Endodermal cell (in vitro differentiated cells): ENCODE data around the gene B4GALNT3. TPM values are rescaled to one million over a fixed set of nuclear protein-coding genes. Genes with fewer than 3 reads are reported as not detected.

ENCODE experiments used
- DNase-seq: peaks from one replicate; pipeline ENCODE4 v3.0.0-alpha.2; 2017
- H3K27ac ChIP-seq: 2 replicates; pipeline ENCODE4 v1.5.1; 2013; ENCODE audit warnings: mild to moderate bottlenecking, low read depth, low read length, moderate library complexity
- H3K27me3 ChIP-seq: 2 replicates; pipeline ENCODE4 v1.6.1; 2013; ENCODE audit warnings: mild to moderate bottlenecking, low read length, moderate library complexity; ENCODE audit not compliant: insufficient read depth, control insufficient read depth, poor library complexity, severe bottlenecking
- H3K36me3 ChIP-seq: 2 replicates; pipeline ENCODE4 v1.7.0; 2013; ENCODE audit warnings: mild to moderate bottlenecking, low read length, moderate library complexity; ENCODE audit not compliant: control insufficient read depth, insufficient read depth
- H3K4me1 ChIP-seq: one replicate; pipeline ENCODE4 v1.7.0; 2013; ENCODE audit warnings: low read length; ENCODE audit not compliant: control insufficient read depth, insufficient read depth
- H3K4me3 ChIP-seq: 2 replicates; pipeline ENCODE4 v1.5.1; 2013; ENCODE audit warnings: mild to moderate bottlenecking, low read length, moderate library complexity
- H3K9ac ChIP-seq: 2 replicates; pipeline ENCODE4 v1.6.1; 2013; ENCODE audit warnings: mild to moderate bottlenecking, low read length, moderate library complexity; ENCODE audit not compliant: poor library complexity, severe bottlenecking; ENCODE audit errors: extremely low read depth
- H3K9me3 ChIP-seq: 2 replicates; pipeline ENCODE4 v1.6.1; 2013; ENCODE audit warnings: mild to moderate bottlenecking, low read length, moderate library complexity; ENCODE audit not compliant: control insufficient read depth
- H3K27ac Mint-ChIP-seq: 2 replicates; pipeline ENCODE4 v1.8.0; 2020; ENCODE audit warnings: mixed read lengths
- H3K27me3 Mint-ChIP-seq: 2 replicates; pipeline ENCODE4 v1.8.0; 2021; ENCODE audit warnings: mild to moderate bottlenecking, mixed read lengths; ENCODE audit not compliant: insufficient read depth
- H3K36me3 Mint-ChIP-seq: 2 replicates; pipeline ENCODE4 v1.8.0; 2020; ENCODE audit warnings: low read depth, mixed read lengths
- H3K4me1 Mint-ChIP-seq: 2 replicates; pipeline ENCODE4 v1.8.0; 2020; ENCODE audit warnings: mixed read lengths
- H3K4me3 Mint-ChIP-seq: 2 replicates; pipeline ENCODE4 v1.8.0; 2020; ENCODE audit warnings: mild to moderate bottlenecking, moderate library complexity, mixed read lengths
- H3K9me3 Mint-ChIP-seq: 2 replicates; pipeline ENCODE4 v1.8.0; 2020; ENCODE audit warnings: mild to moderate bottlenecking, mixed read lengths
- WGBS, 2 experiments: methylation state at CpG; one replicate each; pipeline versions ENCODE4 v1.1.5 to v1.1.7; 2013; ENCODE audit warnings: missing lambda C conversion rate in 2 of 2, mixed read lengths in 1 of 2; ENCODE audit not compliant: insufficient coverage in 1 of 2, insufficient read length in 1 of 2; 5-methylcytosine and 5-hydroxymethylcytosine counted together
- total RNA-seq, 2 donors: library from RNA; stranded (reverse); fragmentation: NEBNext Ultra II Directional in 1 of 2; extraction: Animal tissue kit (Norgen Biotek cat#: 25700) in 1 of 2; gene quantifications; 2 replicates in 1 of 2; 3 replicates in 1 of 2; pipeline ENCODE4 v1.2.1, GENCODE V29; 2021
- TF ChIP-seq, protein P1 (sequence below): fragments of 200-600 bp; sonication (generic); conservative IDR thresholded peaks from 2 replicates; pipeline ENCODE4 v1.5.0; 2021; ENCODE audit warnings: antibody characterized with exemption, mild to moderate bottlenecking

Gene B4GALNT3
- total RNA-seq, 2 donors from 2014 or later, result 61.5 to 155 TPM

DNA sequence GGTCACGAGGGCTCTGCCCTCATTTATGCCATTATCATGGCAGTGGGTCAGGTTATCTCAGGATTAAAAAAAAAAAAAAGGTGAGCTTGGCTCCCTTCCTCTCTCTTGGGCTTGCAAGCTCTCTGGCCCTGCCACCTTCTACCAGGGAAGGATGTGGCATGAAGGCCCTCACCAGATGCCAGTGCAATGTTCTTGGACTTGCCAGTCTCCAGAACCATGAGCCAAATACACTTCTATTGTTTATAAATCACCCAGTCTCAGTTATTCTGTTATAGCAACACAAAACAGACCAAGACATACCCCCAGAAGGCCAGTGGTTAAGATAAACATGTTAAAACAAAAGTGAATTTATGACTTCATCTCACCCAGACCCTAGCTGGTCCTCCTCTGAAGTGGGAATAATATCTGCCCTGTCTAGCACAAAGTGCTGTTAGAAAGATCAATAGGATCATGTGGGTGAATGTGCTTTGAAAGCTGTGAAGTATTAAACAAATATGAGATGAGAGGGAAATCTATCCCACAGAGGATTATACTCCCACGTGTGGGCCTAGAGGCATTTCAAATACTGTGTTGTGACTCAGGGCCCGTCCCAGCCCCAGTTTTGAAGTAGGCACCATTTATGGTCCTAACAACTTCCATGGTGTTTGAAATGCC, 114.9 kb downstream of the B4GALNT3 start:
- H3K9ac ChIP-seq, result no peak overlapping the region
- no peak overlapping the region for H3K4me3 ChIP-seq
- WGBS, 2 experiments, result 95 to 100% methylated on average over 2 to 3 of the region's 3 CpGs
- Mint-ChIP-seq H3K27me3 (peaks cover 10% of the 10 kb centered on the region), H3K36me3 (peaks cover 3% of the 10 kb centered on the region), H3K4me3 (no peak overlapping the region), H3K9me3 (peaks cover 10% of the 10 kb centered on the region), H3K4me1 (peaks cover 45% of the 10 kb centered on the region), H3K27ac (no peak overlapping the region)
- H3K27me3 ChIP-seq, result no peaks in the 10 kb centered on the region
- DNase-seq, result no peak
- TF ChIP-seq, protein P1, sequence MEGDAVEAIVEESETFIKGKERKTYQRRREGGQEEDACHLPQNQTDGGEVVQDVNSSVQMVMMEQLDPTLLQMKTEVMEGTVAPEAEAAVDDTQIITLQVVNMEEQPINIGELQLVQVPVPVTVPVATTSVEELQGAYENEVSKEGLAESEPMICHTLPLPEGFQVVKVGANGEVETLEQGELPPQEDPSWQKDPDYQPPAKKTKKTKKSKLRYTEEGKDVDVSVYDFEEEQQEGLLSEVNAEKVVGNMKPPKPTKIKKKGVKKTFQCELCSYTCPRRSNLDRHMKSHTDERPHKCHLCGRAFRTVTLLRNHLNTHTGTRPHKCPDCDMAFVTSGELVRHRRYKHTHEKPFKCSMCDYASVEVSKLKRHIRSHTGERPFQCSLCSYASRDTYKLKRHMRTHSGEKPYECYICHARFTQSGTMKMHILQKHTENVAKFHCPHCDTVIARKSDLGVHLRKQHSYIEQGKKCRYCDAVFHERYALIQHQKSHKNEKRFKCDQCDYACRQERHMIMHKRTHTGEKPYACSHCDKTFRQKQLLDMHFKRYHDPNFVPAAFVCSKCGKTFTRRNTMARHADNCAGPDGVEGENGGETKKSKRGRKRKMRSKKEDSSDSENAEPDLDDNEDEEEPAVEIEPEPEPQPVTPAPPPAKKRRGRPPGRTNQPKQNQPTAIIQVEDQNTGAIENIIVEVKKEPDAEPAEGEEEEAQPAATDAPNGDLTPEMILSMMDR, result no peak
- H3K36me3 ChIP-seq, result no peaks in the 10 kb centered on the region
- peaks cover 4% of the 10 kb centered on the region for H3K9me3 ChIP-seq
- H3K4me1 ChIP-seq, result peaks cover 16% of the 10 kb centered on the region
- no peak overlapping the region for H3K27ac ChIP-seq

DNA sequence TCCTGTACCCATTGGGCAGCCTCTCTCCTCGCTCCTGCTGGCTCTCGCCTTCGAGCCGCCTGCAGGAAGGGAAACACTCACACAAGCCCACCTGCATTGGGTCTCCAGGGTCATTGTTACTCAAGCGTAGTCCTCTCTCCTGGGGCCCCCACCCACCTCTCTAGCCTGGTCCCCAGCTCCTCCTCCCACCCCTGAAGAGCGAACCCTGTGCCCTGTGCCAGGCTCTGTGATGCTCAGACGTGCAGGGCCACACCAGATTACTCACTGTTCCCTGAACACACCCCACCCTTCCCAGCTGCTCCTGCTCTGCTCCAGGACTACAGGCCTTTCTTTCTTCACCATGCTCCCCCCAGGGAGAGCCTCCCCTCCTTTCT, 115.4 kb downstream of the B4GALNT3 start:
- peaks cover 9% of the 10 kb centered on the region for H3K27me3 Mint-ChIP-seq
- H3K4me3 Mint-ChIP-seq, result no peak overlapping the region
- WGBS, 2 experiments, result 92 to 100% methylated on average over 6 to 7 of the region's 7 CpGs

DNA sequence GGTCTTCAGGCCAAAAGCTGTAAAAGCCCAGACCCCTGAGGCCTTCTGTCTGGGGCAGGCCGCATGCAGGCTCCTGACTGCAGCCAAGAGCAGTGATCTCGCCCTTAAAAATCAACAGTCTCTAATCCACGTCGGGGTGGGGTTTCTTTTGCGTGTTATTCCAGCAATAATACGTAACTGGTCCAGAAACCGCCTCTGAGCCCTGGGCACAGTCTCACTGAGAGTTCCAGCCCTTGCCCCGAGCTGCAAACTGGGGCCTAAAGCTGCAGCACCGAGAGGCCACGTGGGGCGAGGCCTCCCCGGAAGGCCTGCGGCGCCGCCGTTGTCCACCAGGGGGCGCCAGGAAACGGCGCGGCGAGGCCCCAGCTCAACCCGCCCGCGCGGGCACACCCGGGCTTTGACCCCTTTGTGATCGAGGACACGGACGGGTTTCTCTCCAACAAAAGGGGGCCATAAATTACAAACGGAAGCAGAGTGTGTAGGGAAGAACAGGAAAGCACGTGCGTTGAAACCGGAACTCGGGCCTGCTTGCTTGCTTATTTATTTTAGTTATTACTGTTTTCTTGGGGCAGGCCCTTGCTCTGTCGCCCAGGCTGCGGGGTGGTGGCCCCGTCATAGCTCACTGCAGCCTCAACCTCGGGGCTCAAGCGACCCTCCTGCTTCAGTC, 116.3 kb downstream of the B4GALNT3 start:
- Histone ChIP-seq H3K9ac (no peak overlapping the region), H3K4me1 (peaks cover 12% of the 10 kb centered on the region), H3K27ac (no peak overlapping the region), H3K36me3 (no peaks in the 10 kb centered on the region), H3K27me3 (no peaks in the 10 kb centered on the region), H3K9me3 (peaks cover 4% of the 10 kb centered on the region), H3K4me3 (no peak overlapping the region)
- DNase-seq, result peak; percentile 95
- Mint-ChIP-seq H3K4me1 (peaks cover 46% of the 10 kb centered on the region), H3K36me3 (peaks cover 3% of the 10 kb centered on the region), H3K9me3 (peaks cover 10% of the 10 kb centered on the region), H3K27me3 (peaks cover 9% of the 10 kb centered on the region), H3K27ac (no peak overlapping the region), H3K4me3 (no peak overlapping the region)
- WGBS, 2 experiments, result 27 to 54% methylated on average over 14 to 39 of the region's 39 CpGs
- TF ChIP-seq, protein P1, result peak; percentile 100

More for the DNA sequence above, 115.4 kb downstream of the B4GALNT3 start:
- Mint-ChIP-seq H3K27ac (no peak overlapping the region), H3K36me3 (peaks cover 3% of the 10 kb centered on the region), H3K9me3 (peaks cover 10% of the 10 kb centered on the region), H3K4me1 (peaks cover 48% of the 10 kb centered on the region)
- Histone ChIP-seq H3K9ac (no peak overlapping the region), H3K9me3 (peaks cover 4% of the 10 kb centered on the region), H3K36me3 (no peaks in the 10 kb centered on the region), H3K4me3 (no peak overlapping the region), H3K4me1 (peaks cover 14% of the 10 kb centered on the region), H3K27ac (no peak overlapping the region), H3K27me3 (no peaks in the 10 kb centered on the region)
- TF ChIP-seq, protein P1, result no peak
- DNase-seq, result no peak
